Mucosa of gallbladder (tissue), 1 donor: ENCODE measurements around the gene TFAP2E. TPM values are rescaled to one million over a fixed set of nuclear protein-coding genes. Genes with fewer than 3 reads are reported as not detected.
A peak's percentile ranks its signal among the peaks of the same experiment; 100 is the strongest.

ENCODE experiments used
- DNase-seq: peaks from one replicate; pipeline ENCODE4 v3.0.0-alpha.2; 2020; ENCODE audit warnings: low spot score
- total RNA-seq: library from RNA; stranded (reverse); gene quantifications from one replicate; pipeline ENCODE4 v1.2.1, GENCODE V29; 2021
- donor health status: DM: no; HTN: no; CAD: no.

TFAP2E gene
- total RNA-seq, 1 donor from 2014 or later: 0.66 TPM

DNA sequence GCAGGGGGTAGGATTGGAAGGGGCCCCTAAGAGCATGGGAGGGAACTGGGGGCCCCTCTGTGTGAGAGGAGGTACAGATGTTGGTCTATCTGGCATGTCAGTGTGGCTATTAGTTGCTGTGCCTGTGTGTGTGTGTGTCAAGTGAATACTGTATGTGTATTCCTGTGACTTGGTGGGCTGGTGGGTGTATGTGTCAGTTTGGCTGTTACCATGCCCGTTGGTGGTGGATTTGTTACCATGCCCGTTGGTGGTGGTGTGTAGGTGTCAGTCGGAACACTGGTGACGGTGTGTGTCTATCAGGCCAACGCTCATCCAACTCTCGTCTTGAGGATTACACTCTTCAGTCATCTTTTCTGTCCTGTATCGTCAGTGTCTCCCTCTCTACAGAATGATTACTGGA lies 22.6 kb downstream of the TFAP2E start:
- DNase-seq: no peak

DNA sequence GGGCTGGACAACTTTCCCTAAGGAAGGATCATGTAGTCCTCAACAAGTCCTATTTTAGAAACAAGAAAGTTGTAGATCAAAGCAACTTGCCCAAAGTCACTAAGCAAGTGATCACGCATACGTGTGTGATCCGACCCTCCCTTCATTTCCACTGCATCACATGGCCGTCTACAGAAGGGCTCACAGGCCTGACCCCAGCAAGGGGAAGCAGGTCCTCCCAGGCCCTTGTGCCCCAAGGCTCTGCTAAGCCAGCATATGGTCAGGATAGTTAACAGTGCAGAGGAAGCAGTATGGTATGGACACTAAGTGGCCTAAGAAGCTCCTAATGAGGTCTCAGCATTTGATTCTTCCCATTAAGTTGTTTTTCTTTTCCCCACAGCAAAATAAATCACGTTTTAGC lies 24.8 kb downstream of the TFAP2E start:
- DNase-seq: no peak

DNA sequence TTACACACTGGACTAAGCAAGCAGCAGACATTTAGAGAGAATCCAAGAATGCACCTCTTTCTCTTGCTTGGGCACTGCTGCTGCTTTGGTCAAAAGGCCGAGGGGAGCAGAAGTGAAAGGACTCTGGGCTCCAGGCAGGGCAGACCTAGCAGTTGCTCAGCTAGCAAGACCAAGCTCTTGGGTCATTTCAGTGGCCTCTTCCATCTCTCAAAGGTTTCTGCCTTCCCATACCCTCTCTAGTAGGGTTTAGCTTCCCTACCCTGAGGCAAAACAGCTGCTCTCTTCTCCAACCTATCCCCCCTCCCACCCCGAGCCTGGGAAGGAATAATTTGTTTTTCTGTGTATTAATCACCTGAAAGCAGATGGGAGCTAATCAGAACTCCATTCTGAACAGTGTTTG lies 25.8 kb downstream of the TFAP2E start:
- DNase-seq: no peak

DNA sequence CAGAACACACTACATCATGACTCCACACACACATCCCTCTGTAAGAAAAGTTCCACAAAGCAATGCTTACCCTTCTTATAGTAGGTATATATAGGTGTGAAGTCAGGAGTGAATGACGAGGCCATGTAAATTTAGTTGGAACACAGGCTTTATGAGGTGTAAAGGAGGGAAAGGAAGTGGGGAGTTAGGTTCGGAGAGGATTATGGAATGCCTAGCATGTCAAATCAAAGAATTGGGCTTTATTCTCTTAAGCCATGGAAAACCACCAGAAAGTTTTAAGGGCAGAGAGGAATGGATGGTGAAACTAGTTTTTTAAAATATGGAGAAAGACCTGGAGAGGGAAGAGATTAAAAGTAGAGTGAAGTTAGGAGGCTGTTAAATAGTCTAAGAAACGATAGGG lies 26.3 kb downstream of the TFAP2E start:
- no peak for DNase-seq

DNA sequence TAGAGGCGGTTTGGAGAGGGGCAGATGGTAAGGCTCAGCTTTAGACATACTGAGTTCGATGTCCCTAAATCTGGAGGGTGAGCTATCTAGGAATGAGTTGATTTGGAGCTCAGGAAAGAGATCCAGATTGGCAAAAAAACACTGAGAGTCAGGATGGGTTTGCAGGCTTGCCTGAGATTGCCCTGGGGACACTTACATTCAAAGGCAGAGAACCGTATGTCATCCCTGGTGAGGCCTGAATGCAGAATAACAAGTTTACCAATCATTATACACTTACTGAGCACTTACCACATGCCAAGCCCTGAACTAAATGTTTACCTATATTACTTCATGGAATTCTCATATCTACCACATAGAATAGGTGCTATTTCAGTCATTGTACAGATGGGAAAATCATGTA lies 27.5 kb downstream of the TFAP2E start:
- no peak for DNase-seq

DNA sequence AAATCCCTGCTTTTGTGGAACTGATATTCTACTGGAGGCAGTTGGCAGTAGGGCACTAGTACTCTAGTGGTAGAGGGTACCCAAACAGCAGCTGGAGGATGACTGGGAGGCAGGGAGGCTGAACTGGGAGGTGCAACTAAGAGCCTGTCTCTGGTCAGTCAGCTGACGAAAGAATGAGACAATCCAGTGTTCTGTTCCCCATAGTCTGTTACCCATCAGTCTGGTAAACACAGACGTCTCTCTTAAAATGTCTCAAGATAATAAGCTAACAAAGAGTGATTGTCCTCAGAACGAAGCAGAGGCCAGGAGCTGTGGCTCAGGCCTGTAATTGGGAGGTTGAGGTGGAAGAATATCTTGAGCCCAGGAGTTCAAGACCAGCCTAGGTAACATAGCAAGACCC lies 30.4 kb downstream of the TFAP2E start:
- DNase-seq: no peak

DNA sequence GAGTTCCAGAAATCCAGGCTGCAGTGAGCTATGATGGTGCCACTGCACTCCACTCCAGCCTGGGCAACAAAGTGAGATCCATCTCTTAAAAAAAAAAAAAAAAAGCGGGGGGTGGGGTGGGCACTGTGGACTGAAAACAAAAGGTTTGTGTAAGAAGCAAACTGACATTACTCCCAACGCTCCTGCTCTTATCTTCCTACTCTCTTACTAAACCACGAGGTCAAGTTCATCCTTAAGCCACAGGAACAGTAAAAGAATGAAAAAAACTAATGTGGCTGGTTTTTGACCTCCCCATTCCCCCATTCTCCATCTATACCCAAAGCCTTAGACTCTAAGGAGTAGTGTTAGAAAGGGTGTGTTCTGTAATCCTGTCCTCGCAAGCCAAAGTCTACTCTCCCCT lies 30.8 kb downstream of the TFAP2E start:
- DNase-seq: no peak

DNA sequence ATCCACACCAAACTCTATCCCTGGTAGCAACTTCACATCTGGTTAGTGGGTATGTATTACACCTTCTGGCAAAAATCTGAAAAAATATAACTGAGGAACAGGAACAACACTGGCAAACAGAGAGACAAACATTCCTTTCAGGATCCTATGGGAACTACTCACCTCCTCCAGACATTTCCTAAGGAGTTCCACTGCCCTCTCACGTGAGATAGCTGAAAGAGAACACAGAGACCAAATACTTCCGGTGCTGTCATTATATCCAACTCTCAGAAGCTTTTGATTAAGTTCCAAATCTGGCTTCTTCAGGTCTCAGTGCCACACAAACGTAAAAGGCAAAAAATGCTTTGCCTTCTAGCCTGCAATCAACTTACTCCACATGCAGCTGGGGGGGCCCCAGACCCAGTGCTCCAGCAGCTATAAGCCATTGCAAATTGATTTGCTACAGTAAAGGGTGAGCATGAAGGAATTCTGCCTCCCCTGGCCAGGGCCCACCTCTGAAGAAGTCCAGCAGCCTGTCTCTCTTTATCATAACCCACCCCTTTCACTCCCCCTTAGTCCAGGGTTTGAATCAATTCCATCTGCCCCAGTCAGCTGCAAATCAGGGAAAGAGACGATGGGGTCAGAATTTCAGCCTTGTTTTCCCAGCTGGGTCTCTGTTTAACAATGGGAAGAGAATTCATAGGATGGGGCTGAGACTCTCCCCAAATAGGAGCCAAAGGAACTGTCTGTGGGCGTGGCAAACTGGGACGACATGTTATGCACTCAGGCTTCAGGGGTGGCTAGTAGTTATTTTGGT lies 32.2 kb downstream of the TFAP2E start:
- no peak for DNase-seq

DNA sequence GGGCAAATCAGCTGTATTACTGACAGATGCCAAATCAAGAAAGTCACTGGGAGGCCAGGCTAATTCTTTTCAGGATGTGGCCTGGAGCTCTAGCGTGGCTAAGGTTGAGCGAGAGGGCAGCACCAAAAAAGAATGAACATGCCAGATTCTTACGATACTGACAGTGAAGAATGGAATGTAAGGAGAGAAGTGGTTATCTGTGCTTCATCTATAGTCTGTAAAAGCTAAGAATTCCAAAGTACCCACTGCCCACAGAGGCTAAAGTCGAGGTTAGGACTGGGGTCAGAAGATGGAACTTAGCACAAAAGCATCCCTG lies 32.7 kb downstream of the TFAP2E start:
- no peak for DNase-seq

DNA sequence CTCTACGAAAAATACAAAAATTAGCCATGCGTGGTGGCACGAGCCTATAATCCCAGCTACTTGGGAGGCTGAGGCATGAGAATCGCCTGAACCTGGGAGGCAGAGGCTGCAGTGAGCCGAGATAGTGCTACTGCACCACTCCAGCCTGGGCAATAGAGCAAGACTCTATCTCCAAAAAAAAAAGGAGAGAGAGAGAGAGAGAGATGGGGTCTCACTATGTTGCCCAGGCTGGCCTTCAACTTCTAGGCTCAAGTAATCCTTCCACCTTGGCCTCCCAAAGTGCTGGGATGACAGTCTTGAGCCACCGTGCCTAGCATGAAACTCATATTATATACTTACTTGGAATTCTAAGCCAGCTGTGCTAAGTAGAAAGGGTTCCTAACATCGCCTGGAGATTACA lies 38.5 kb downstream of the TFAP2E start:
- no peak for DNase-seq

DNA sequence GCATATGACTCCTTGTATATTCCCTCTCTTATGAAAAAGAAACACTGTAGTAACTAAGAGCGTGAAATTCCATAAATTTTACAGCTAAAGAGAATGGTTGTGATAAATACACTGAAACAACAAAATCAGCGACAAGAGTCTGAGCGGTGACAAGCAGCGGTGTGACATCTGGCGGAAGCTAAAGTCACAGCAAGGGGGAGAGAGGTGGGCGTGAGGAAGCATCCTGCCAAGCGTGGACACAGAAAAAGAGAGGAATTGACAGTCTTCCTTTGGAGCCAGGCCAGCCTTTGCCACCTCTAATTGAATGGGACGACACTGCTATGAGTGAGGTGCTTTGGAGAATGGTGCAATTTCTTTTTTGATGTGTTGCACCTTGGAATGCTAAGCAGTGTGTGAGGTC lies 42.3 kb downstream of the TFAP2E start:
- DNase-seq: no peak

DNA sequence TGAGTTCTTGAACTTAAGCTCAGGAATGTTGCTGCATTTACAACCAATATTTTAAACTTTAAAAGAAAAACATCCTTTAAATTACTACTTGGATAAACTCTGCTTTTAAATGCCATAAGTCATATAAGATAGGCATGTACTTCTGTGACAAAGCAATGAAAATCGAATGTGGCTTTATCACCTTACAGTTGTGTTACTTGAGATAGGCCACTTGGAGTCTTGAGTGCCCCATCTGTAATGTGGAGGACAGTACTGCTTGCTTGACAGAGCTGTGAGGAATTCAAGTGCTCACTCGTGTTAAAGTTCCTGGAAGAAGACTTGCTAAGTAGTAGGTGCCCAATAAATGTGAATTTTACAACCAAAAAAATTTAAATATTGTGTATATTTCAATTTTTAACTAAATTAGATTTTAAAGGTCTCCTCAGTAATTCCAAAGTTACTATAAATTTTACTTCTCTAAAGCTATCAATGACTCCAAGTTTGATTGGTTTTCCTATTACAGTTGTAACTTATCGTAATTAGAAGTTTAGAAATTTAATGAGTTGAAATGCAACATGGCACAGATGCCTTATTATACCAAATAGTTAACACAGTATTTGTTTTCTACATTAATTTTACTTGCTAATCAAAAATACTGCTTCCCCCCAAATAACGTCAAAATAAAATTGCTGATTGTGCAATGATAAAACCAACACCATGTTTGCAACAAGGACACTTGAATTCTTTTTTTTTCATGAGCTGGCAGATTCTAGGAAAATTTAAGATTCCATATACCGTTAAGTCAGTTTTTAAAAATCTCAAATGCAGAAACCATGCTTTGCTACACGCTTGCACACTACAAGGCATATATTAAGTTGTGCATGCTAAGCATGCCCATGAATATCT lies 46.4 kb downstream of the TFAP2E start:
- DNase-seq: no peak

DNA sequence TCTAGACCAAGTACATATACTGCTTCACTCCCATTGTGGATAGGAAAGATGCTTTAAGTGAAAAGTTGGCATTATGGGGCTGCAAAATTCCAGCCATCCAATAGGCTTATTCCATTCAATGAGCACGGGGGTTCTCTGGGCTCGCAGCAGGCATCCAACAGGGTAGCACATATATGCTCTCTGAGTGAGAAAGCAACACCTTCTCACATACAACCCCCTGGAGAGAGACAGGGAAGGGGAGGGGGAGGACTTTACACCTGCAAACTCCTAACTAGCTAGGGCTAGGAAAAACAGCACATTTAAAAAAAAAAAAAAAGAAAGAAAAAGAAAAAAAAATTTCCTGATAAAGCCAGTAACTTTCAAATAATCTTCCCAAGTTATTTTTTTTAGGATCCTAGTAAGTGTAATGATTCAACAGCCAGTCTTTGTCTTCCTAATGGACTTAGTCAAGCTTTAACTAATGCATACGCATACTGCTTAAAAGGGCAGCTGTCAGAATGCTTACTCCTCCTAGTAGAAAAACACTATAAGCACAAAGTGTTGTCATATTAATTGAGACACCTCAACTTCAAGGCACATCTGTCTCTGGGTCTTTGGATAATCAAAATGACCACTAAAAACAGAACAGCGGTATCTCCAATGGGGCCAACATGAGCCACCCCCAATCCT lies 49.5 kb downstream of the TFAP2E start:
- no peak for DNase-seq

DNA sequence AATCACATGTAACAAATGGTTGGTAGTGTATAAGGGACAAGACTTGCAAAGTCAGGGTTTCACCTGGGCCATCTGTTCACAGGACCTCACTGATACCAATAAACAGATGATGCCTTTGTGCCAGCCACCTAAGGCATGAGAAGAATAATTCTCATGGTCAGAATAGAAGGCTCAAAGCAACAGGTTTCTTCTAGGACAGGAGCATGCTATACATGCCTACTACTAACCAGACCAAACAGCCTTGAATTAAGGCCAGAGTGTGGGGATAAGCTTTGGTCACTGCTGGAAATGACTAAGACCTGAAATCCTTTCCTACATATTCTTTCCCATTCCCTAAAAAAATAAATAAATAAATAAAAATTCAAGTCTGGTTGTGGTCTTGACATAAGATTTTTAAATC lies 50.7 kb downstream of the TFAP2E start:
- DNase-seq: no peak

DNA sequence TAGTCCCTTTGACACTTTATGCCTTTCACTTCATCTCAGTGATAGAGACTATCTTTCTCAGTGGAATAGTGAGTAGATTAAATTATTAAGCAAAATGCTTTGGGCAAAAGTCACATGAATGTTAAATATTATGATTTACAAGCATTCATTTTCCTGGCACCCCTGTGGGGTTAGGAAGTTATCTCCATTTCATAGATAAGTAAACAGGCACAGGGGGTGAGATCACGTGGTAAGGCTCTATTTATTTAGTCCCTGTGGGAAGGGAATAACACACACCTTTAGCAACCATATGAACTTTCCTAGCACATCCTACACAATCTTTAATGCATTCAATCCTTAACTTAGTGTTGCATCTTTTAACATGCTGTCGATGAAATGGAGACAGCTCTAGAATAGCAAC lies 55.9 kb downstream of the TFAP2E start:
- no peak for DNase-seq

DNA sequence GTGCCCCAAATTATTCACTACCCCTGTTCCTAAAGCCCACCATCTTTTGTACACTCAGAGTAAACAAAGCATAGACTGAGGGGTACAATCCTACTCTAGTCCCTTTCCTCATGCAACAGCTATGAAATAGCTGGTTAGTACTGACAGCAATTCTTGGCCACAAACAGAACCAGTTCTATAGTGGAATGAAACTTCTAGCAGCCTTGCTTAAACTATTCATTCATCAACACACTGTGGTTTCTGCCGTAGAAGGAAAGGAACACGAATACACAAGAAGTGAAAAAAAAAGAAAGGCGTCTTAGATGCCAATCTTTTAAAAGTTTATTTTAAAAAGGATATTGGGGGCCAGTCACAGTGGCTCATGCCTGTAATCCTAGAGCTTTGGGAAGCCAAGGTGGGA lies 58.3 kb downstream of the TFAP2E start:
- no peak for DNase-seq

DNA sequence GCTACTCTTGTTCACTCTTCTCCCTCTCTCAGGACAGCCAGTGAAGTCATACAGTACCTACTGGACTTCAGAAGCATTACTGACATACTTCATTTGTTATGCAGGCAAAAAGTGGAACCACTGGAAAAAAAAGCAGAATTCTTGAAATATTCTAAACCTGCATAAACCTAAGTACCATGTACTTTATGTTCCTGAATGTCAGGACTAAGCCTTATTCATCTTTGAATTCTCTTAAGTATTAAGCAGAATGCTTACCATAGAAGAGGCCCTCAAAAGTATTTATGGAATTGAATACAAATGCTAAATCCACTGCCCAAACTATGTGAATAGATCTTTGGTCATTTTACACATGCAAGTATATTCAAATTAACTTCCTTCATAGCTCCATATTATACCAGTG lies 60.4 kb downstream of the TFAP2E start:
- no peak for DNase-seq

DNA sequence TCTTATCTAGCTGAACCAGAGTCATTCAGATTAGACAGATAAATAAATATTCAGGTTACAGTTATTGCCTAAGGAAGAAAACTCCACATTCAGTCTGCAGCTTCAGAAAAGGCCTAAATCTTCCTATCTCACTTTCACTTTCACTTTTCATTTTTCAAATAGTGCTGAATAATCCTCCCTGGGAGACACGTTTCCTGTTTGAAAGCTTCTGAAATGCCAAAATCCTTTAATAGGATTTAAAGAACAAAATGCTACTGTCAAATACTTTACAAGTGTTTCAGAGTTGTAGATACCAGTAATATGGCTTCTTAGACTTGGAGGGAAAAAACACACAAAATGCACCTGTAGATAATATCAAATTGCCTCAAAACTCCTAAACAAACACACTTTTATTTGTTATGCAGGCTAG lies 64.3 kb downstream of the TFAP2E start:
- no peak for DNase-seq

DNA sequence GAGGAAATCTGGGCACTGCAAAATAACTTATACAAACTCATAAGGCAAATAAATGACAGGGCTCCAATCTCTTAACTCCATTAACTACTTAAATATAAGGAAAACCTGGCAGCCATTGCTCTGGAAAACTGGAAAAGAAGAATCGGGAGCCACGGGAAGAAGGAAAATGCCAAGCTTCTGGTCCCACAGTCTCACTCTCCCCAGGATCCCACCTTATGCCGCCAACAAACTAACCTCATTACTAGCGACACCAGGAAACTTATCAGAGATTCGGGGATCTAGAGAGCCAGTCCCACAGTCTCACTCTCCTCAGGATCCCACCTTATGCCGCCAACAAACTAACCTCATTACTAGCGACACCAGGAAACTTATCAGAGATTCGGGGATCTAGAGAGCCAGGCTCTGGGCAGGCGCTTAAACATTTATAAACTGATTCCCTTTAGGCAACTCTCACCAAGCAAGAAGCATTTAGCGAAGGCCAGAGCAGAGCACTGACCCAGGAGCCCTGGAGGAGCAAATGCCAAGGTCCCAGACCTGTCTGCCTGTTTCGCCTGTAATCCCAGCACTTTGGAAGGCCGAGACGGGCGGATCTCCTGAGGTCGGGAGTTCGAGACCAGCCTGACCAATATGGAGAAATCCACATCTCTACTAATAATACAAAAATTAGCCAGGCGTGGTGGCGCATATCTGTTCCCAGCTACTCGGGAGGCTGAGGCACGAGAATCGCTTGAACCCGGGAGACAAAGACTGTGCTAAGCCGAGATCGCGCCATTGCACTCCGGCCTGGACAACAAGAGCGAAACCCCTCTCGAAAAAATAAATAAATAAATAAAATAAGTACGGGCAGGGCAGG lies 67.5 kb downstream of the TFAP2E start:
- DNase-seq: no peak

DNA sequence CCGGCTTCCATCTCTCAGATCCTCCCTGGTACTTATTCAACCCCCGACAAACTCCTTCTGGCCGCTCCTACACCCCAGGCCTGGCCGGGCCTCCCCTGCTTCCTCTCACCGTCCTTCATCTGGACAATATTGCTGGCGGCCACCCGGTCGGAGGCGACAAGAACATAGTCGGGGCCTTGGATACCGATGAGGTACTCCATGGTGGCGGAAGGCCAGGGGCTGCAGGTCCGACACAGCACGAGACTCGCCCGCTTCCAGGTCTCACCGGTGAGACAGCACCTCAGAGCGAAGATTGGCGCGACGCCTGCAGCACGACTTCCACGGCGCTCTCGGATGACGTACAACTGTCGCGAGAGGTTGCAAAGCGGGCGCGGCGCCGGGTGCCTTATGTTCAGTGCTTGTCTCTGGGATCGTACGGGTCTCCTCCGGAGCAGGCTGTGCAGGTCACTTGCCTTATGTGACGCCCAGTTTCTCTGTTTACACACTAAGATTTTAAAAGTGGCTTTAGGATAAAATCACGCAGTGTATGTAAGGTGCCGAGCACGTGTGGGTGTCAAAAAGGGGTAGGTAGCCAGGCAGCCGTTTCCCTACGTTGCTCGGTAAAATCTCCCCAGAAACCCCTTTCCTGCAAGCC lies 68.2 kb downstream of the TFAP2E start, which contains the start of gene PSMB2:
Gene PSMB2, minus strand, starts transcription at position 294 of the 634 bp plus-strand sequence. Its CDS starts 94 bp downstream, at position 200.
- peak; percentile 97 for DNase-seq

DNA sequence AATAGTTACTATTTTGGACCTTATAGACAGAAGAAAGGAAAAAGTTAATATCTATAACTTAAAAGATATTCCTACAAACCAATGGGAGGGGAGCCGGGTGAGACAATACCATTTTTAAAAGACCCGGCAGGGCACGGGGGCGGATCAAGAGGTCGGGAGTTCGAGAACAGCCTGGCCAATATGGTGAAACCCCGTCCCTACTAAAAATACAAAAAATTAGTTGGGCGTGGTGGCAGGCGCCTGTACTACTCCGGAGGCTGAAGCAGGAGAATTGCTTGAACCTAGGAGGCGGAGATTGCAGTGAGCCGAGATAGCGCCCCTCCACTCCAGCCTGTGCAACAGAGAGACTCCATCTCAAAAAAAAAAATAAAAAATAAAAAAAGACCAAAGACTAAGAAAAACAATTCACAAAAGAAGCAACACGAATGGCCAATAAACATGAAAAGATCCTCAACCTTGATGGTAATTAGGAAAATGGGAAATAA lies 69.4 kb downstream of the TFAP2E start:
- no peak for DNase-seq
